HepG2 (cell line): ENCODE measurements around the gene DNAJC11. TPM values are rescaled to one million over a fixed set of nuclear protein-coding genes. Genes with fewer than 3 reads are reported as not detected.
A peak's percentile ranks its signal among the peaks of the same experiment; 100 is the strongest.

Experiments used
- GATAD2A ChIP-seq: IDR thresholded peaks from 2 replicates; pipeline ENCODE4 v1.6.1; 2016
- HOXA7 ChIP-seq: sonication (generic); formaldehyde crosslinking; IDR thresholded peaks from 2 replicates; pipeline ENCODE4 v1.8.1; 2022; ENCODE audit warnings: mild to moderate bottlenecking, missing genetic modification reagents, moderate library complexity
- JDP2 ChIP-seq: sonication (generic); formaldehyde crosslinking; IDR thresholded peaks from 2 replicates; pipeline ENCODE4 v1.8.1; 2022; ENCODE audit warnings: missing genetic modification reagents, borderline replicate concordance
- LCORL ChIP-seq, 2 experiments: fragments of 450-650 bp in 1 of 2; sonication (generic) in 1 of 2; formaldehyde crosslinking in 1 of 2; IDR thresholded peaks; 2 replicates each; pipeline versions ENCODE4 v1.5.0 to v1.6.1; 2017 to 2020; ENCODE audit warnings: antibody characterized with exemption in 1 of 2, missing genetic modification reagents in 1 of 2
- MXD4 ChIP-seq: IDR thresholded peaks from 2 replicates; pipeline ENCODE4 v1.6.1; 2016; ENCODE audit warnings: mild to moderate bottlenecking, missing biosample characterization, missing genetic modification reagents
- RFX3 ChIP-seq: IDR thresholded peaks from 2 replicates; pipeline ENCODE4 v1.6.1; 2016; ENCODE audit warnings: missing biosample characterization, missing genetic modification reagents
- SOX6 ChIP-seq, 2 experiments: fragments of 450-650 bp in 1 of 2; sonication (generic) in 1 of 2; formaldehyde crosslinking in 1 of 2; IDR thresholded peaks; 2 replicates each; pipeline versions ENCODE4 v1.4.0 to v1.6.1; 2017 to 2020; ENCODE audit warnings: antibody characterized with exemption in 1 of 2, mild to moderate bottlenecking in 1 of 2, missing genetic modification reagents in 1 of 2
- SPEN ChIP-seq: sonication (generic); formaldehyde crosslinking; IDR thresholded peaks from 2 replicates; pipeline ENCODE4 v1.5.1; 2020; ENCODE audit warnings: low read depth, mild to moderate bottlenecking, missing genetic modification reagents
- TRIM24 ChIP-seq: sonication (generic); formaldehyde crosslinking; IDR thresholded peaks from 2 replicates; pipeline ENCODE4 v1.8.0; 2022; ENCODE audit warnings: mild to moderate bottlenecking, missing genetic modification reagents
- ZNF12 ChIP-seq: sonication (generic); formaldehyde crosslinking; IDR thresholded peaks from 2 replicates; pipeline ENCODE4 v1.5.0; 2020; ENCODE audit warnings: missing genetic modification reagents
- ZNF484 ChIP-seq: sonication (generic); formaldehyde crosslinking; IDR thresholded peaks from 2 replicates; pipeline ENCODE4 v1.5.1; 2020; ENCODE audit warnings: mild to moderate bottlenecking, low read depth, missing genetic modification reagents, borderline replicate concordance
- ZNF547 ChIP-seq: sonication (generic); formaldehyde crosslinking; IDR thresholded peaks from 2 replicates; pipeline ENCODE4 v1.5.1; 2020; ENCODE audit warnings: mild to moderate bottlenecking, missing genetic modification reagents
- ZNF563 ChIP-seq: sonication (generic); formaldehyde crosslinking; IDR thresholded peaks from 2 replicates; pipeline ENCODE4 v1.8.0; 2022; ENCODE audit warnings: mild to moderate bottlenecking, moderate library complexity, missing genetic modification reagents
- ZNF709 ChIP-seq: sonication (generic); formaldehyde crosslinking; IDR thresholded peaks from 2 replicates; pipeline ENCODE4 v1.5.0; 2020; ENCODE audit warnings: mild to moderate bottlenecking, missing genetic modification reagents
- ZNF816 ChIP-seq: sonication (generic); formaldehyde crosslinking; IDR thresholded peaks from 2 replicates; pipeline ENCODE4 v1.8.0; 2022; ENCODE audit warnings: missing genetic modification reagents, mild to moderate bottlenecking, borderline replicate concordance
- ZSCAN29 ChIP-seq: sonication (generic); formaldehyde crosslinking; conservative IDR thresholded peaks from 2 replicates; pipeline ENCODE4 v1.4.0; 2020; ENCODE audit warnings: mild to moderate bottlenecking, missing genetic modification reagents
- ZSCAN31 ChIP-seq: sonication (generic); formaldehyde crosslinking; IDR thresholded peaks from 2 replicates; pipeline ENCODE4 v1.5.0; 2020; ENCODE audit warnings: low read depth, mild to moderate bottlenecking, missing genetic modification reagents
- polyA plus RNA-seq, 8 experiments: library from polyadenylated mRNA; depleted of rRNA in 3 of 8; stranded (reverse) in 7 of 8; unstranded in 1 of 8; fragments of >200 nt; fragmentation: Illumina TruSeq in 4 of 8; extraction: Trizol in 4 of 8; gene quantifications; 2 replicates each; pipeline versions ENCODE4 v1.2.1 to v1.2.3, GENCODE V29; 2011 to 2016; ENCODE audit warnings: low read depth in 4 of 8, missing spikeins in 1 of 8, mixed read lengths in 1 of 8; ENCODE audit not compliant: insufficient read depth in 1 of 8
- total RNA-seq, 5 experiments: library from RNA; depleted of rRNA; stranded (reverse); fragments of >200 nt; fragmentation: Illumina TruSeq; extraction: Trizol; gene quantifications; 2 replicates each; pipeline ENCODE4 v1.2.3, GENCODE V29; 2016; ENCODE audit warnings: low read depth in 1 of 5
- TF ChIP-seq, protein P1 (sequence below): sonication (generic); formaldehyde crosslinking; IDR thresholded peaks from 2 replicates; pipeline ENCODE4 v1.4.0; 2020; ENCODE audit warnings: missing genetic modification reagents
- TF ChIP-seq, protein P2 (sequence below): sonication (generic); formaldehyde crosslinking; IDR thresholded peaks from 2 replicates; pipeline ENCODE4 v1.5.1; 2020; ENCODE audit warnings: mild to moderate bottlenecking, missing genetic modification reagents, borderline replicate concordance

Gene DNAJC11
- total and polyA plus RNA-seq, 2 of the 13 experiments (the other 11 are each of a cell fraction or from before 2014, with no cell fraction given), result 25.1 to 47.6 TPM

DNA sequence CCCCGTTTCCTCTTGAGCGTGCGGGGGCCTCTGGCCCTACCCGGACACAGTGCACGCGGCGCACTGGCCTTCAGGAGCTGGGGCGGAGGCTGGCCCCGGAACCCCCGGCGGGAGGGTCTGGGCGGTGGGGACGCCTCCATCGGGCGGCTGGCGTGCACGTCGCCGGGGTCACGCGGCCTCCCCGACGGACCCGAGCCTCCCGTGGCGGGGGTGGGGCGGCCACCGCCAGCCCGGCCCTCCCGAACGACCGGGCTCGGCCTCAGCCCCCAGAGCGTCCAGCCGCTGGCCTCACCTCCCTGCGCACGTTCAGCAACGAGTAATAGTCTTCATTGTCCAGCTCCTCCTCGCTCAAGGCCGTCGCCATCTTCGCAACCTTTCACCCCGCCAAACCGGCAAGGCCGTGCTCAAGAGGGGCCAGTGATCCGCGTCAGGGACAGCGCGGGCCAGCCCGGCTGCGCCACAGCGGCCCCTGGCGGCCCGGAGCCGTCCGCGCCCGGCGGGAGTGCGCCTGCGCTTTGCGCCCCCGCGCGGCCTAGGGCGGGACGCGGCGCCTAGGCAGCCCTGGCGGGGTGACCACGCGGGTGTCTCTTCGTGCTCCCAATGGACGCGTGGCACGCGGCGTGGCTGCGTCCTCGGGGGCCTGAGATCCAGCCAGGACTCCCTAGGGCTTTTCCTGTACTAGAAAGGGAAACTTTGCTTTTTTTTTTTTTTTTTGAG is at the start of gene DNAJC11 (continued):
- TF ChIP-seq, protein P1, sequence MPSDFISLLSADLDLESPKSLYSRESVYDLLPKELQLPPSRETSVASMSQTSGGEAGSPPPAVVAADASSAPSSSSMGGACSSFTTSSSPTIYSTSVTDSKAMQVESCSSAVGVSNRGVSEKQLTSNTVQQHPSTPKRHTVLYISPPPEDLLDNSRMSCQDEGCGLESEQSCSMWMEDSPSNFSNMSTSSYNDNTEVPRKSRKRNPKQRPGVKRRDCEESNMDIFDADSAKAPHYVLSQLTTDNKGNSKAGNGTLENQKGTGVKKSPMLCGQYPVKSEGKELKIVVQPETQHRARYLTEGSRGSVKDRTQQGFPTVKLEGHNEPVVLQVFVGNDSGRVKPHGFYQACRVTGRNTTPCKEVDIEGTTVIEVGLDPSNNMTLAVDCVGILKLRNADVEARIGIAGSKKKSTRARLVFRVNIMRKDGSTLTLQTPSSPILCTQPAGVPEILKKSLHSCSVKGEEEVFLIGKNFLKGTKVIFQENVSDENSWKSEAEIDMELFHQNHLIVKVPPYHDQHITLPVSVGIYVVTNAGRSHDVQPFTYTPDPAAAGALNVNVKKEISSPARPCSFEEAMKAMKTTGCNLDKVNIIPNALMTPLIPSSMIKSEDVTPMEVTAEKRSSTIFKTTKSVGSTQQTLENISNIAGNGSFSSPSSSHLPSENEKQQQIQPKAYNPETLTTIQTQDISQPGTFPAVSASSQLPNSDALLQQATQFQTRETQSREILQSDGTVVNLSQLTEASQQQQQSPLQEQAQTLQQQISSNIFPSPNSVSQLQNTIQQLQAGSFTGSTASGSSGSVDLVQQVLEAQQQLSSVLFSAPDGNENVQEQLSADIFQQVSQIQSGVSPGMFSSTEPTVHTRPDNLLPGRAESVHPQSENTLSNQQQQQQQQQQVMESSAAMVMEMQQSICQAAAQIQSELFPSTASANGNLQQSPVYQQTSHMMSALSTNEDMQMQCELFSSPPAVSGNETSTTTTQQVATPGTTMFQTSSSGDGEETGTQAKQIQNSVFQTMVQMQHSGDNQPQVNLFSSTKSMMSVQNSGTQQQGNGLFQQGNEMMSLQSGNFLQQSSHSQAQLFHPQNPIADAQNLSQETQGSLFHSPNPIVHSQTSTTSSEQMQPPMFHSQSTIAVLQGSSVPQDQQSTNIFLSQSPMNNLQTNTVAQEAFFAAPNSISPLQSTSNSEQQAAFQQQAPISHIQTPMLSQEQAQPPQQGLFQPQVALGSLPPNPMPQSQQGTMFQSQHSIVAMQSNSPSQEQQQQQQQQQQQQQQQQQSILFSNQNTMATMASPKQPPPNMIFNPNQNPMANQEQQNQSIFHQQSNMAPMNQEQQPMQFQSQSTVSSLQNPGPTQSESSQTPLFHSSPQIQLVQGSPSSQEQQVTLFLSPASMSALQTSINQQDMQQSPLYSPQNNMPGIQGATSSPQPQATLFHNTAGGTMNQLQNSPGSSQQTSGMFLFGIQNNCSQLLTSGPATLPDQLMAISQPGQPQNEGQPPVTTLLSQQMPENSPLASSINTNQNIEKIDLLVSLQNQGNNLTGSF (CRISPR knock-in tag), result peak; percentile 99
- no peak for TF ChIP-seq SOX6 (IDR thresholded peaks at IDR 0.05)
- TF ChIP-seq SOX6 (CRISPR knock-in tag; IDR thresholded peaks at IDR 0.05), result no peak
- peak; percentile 87; the same call in 1 of the 2 replicates for TF ChIP-seq ZNF484 (CRISPR knock-in tag)
- peak; percentile 41; the same call in 1 of the 2 replicates for TF ChIP-seq GATAD2A
- peak; percentile 64; the same call in 1 of the 2 replicates for TF ChIP-seq JDP2 (CRISPR knock-in tag)
- no peak for TF ChIP-seq TRIM24
- TF ChIP-seq RFX3, result no peak
- peak; percentile 74; the same call in 1 of the 2 replicates for TF ChIP-seq ZNF12 (CRISPR knock-in tag)
- TF ChIP-seq ZNF563 (CRISPR knock-in tag), result peak; percentile 98
- peak; percentile 89 for TF ChIP-seq MXD4
- peak; percentile 98 for TF ChIP-seq SPEN (CRISPR knock-in tag)
- no peak for TF ChIP-seq HOXA7 (CRISPR knock-in tag)
- TF ChIP-seq, protein P2, sequence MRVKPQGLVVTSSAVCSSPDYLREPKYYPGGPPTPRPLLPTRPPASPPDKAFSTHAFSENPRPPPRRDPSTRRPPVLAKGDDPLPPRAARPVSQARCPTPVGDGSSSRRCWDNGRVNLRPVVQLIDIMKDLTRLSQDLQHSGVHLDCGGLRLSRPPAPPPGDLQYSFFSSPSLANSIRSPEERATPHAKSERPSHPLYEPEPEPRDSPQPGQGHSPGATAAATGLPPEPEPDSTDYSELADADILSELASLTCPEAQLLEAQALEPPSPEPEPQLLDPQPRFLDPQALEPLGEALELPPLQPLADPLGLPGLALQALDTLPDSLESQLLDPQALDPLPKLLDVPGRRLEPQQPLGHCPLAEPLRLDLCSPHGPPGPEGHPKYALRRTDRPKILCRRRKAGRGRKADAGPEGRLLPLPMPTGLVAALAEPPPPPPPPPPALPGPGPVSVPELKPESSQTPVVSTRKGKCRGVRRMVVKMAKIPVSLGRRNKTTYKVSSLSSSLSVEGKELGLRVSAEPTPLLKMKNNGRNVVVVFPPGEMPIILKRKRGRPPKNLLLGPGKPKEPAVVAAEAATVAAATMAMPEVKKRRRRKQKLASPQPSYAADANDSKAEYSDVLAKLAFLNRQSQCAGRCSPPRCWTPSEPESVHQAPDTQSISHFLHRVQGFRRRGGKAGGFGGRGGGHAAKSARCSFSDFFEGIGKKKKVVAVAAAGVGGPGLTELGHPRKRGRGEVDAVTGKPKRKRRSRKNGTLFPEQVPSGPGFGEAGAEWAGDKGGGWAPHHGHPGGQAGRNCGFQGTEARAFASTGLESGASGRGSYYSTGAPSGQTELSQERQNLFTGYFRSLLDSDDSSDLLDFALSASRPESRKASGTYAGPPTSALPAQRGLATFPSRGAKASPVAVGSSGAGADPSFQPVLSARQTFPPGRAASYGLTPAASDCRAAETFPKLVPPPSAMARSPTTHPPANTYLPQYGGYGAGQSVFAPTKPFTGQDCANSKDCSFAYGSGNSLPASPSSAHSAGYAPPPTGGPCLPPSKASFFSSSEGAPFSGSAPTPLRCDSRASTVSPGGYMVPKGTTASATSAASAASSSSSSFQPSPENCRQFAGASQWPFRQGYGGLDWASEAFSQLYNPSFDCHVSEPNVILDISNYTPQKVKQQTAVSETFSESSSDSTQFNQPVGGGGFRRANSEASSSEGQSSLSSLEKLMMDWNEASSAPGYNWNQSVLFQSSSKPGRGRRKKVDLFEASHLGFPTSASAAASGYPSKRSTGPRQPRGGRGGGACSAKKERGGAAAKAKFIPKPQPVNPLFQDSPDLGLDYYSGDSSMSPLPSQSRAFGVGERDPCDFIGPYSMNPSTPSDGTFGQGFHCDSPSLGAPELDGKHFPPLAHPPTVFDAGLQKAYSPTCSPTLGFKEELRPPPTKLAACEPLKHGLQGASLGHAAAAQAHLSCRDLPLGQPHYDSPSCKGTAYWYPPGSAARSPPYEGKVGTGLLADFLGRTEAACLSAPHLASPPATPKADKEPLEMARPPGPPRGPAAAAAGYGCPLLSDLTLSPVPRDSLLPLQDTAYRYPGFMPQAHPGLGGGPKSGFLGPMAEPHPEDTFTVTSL (CRISPR knock-in tag), result 0 out of 2 replicates have a peak, but pooled peaks have one; percentile 58
- no peak for TF ChIP-seq ZSCAN31 (CRISPR knock-in tag)
- TF ChIP-seq ZNF709 (CRISPR knock-in tag), result peak; percentile 97
- TF ChIP-seq LCORL (IDR thresholded peaks at IDR 0.05), result no peak
- TF ChIP-seq LCORL (CRISPR knock-in tag; IDR thresholded peaks at IDR 0.05), result peak; percentile 65; the same call in 1 of the 2 replicates
- 0 out of 2 replicates have a peak, but pooled peaks have one; percentile 36 for TF ChIP-seq ZSCAN29
- peak; percentile 98 for TF ChIP-seq ZNF547 (CRISPR knock-in tag)
- TF ChIP-seq ZNF816 (CRISPR knock-in tag), result peak; percentile 73; the same call in 1 of the 2 replicates
